GM18873 (cell line): ENCODE results near the gene LUC7L2.
"Not testable (repeated sequence)": the region's sequence is repeated elsewhere in the genome, so short reads cannot be mapped to it uniquely, and the experiment has no call there.

Experiments
- ATAC-seq: cut with Tn5 transposase; IDR thresholded peaks from one replicate; pipeline ENCODE4 v1.9.1; 2021; ENCODE audit warnings: mild to moderate bottlenecking, moderate library complexity, moderate number of reproducible peaks; ENCODE audit not compliant: unreplicated experiment, low FRiP score

Gene LUC7L2

GRCh38 chr7:139393621-139394211, 34.0 kb downstream of the LUC7L2 start:
- no peak for ATAC-seq

DNA sequence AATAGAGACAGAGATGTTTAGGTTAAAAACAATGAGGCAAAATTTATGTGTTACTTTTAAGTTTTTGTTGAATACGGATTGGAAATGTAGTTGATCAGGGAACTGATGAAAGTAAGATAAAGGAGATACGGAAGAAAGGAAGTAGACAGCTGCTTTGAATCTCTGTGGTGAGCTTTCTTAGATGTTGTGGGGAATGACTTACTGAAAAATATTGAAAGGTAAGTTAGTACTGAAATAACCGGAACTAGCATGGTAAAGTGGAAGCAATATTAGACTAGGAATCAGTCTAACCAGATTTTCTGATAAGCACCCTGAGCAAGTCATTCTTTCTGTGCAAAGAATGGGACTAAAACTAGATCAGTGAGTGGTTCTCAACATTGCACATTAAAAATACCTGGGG, 34.8 kb downstream of the LUC7L2 start:
- no peak for ATAC-seq

GRCh38 chr7:139396323-139396951, 36.7 kb downstream of the LUC7L2 start:
- no peak for ATAC-seq

GRCh38 chr7:139397192-139397591, 37.5 kb downstream of the LUC7L2 start:
- no peak for ATAC-seq

- ATAC-seq = no peak
Observed at GRCh38 chr7:139403601-139404000, 43.9 kb downstream of the LUC7L2 start.

GRCh38 chr7:139407555-139407954, 47.9 kb downstream of the LUC7L2 start:
- ATAC-seq = no peak

DNA sequence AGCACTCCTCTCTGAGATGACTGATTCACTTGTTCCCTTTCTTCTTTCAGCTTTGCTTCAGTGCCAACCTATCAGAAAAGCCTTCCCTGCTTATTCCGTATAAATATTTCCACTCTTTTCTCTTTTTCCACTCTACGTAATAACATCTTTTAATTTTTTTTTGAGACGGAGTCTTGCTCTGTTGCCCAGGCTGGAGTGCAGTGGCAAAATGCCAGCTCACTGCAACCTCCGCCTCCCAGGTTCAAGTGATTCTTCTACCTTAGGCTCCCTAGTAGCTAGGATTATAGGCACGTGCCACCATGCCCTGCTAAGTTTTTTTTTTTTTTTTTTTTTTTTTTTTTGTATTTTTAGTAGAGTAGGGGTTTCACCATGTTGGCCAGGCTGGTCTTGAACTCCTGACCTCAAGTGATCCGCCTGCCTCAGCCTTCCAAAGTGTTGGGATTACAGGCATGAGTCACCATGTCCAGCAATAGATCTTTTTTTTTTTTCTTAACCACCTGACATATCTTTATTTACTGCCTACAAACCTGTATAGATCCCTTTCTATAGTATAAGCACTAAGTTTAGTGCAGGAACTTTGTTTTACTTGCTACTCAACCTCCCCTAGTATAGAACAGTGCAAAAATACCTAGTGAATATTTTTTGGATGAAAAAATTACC, 55.2 kb downstream of the LUC7L2 start:
- not testable (repeated sequence) for ATAC-seq

- ATAC-seq = no peak
Observed at GRCh38 chr7:139416405-139416804, 56.7 kb downstream of the LUC7L2 start.

DNA sequence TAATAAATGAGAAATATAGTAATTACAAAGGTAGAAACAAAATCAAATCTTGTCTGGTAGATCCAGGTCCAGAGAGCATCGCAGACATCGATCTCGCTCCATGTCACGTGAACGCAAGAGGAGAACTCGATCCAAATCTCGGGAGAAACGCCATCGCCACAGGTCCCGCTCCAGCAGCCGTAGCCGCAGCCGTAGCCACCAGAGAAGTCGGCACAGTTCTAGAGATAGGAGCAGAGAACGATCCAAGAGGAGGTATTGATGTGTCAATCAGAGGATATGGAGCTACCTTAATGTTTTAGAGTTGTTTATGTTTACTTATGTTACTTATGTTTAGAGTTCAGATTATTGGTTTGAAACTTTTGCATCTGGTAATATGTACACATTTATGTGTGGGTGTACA, 57.8 kb downstream of the LUC7L2 start:
- no peak for ATAC-seq

GRCh38 chr7:139421123-139421522, 61.4 kb downstream of the LUC7L2 start:
- no peak for ATAC-seq

GRCh38 chr7:139422126-139422525, 62.4 kb downstream of the LUC7L2 start:
- no peak for ATAC-seq

DNA sequence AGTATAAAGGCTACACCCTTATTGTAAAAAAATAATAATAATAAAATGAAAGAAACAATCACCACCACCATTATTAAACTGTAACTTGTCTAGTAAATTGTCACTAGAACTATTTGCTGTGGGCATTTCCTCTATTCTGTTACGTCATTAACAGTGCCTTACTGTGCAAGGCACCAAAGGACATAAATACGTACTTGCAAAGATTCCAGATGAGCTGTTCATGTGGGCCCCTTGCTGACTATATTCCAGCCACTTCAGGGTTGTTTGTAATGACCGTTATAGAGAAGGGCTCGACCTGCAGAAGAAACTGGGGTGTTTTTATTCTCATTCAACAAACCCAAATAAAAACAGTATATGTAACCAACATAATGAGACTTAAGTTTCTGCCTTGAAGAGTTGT, 63.4 kb downstream of the LUC7L2 start:
- ATAC-seq = no peak

GRCh38 chr7:139424004-139424403, 64.3 kb downstream of the LUC7L2 start:
- ATAC-seq = no peak

DNA sequence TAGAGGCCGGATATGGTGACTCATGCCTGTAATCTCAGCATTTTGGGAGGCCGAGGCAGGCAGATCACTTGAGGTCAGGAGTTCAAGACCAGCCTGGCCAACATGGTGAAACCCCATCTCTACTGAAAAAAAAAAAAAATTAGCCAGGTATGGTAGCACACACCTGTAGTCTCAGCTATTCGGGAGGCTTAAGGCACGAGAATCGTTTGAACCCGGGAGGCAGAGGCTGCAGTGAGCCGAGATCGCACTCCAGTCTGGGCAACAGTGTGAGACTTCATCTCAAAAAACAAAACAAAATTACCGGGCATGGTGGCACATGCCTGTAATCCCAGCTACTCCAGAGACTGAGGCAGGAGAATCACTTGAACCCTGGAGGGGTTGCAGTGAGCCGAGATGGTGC, 66.0 kb downstream of the LUC7L2 start:
- ATAC-seq = not testable (repeated sequence)

DNA sequence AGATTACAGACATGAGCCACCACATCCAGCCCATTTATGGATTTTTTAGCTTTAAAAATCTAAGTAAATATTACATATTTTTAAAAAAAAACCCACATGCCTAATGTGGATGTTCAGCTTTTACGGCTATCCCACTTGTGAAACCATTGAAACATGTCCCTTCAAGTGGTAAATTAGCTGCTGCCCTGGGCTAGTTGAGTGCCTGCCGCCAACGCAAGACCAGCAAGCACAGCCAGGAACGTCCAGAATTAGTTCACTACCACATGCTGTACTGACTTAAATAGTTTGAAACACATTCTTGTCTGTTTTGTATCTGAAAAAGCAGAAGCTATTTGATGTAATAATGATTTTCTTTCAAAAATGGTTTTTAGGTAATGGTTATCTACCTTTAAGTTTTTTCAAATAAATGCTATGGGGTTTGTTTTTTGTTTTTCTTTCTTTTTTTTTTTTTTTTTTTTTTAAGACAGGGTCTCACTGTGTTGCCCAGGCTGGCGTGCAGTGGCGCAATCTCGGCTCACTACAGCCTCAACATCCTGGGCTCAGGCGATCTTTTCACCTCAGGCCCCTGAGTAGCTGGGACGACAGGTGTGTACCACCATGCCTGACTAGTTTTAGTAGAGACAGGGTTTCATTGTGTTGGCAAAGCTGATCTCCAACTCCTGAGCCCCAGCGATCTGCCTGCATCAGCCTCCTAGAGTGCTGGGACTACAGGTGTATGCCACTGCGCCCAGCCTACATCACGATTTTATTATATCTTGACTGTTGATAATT, 66.7 kb downstream of the LUC7L2 start:
- no peak for ATAC-seq

- no peak for ATAC-seq
Observed at GRCh38 chr7:139427029-139427420, 67.3 kb downstream of the LUC7L2 start.

DNA sequence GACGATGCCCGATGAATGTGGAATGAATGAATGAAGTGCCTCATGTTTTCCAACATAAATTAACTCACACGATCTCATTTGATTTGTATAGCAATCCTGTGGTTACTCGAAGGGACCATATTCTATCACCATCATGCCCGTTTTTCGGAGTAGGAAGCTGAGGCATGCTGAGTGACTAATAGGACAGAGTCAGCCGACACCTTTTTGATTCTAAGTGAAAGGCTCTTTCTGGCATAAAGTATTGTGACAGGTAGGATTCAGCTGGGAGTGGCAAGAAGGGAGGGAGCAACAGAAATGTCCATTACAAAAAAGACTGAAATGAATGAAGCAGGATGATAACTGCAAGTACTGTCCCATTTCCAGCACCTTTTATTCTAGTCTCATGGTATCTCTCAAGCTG, 68.1 kb downstream of the LUC7L2 start:
- no peak for ATAC-seq

DNA sequence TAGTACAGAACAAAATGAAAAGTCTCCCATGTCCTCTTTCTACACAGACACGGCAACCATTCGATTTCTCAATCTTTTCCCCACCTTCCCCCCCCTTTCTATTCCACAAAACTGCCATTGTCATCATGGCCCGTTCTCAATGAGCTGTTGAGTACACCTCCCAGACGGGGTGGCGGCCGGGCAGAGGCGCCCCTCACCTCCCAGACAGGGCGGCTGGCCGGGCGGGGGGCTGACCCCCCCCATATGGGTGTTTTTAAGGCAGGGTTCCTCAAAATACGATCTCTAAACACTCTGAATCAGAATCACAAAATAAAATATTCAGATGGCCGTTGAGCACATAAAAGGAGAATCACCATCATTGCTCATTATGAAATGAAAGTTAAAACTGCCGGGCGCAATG, 70.0 kb downstream of the LUC7L2 start:
- not testable (repeated sequence) for ATAC-seq

GRCh38 chr7:139430443-139430842, 70.7 kb downstream of the LUC7L2 start:
- no peak for ATAC-seq

DNA sequence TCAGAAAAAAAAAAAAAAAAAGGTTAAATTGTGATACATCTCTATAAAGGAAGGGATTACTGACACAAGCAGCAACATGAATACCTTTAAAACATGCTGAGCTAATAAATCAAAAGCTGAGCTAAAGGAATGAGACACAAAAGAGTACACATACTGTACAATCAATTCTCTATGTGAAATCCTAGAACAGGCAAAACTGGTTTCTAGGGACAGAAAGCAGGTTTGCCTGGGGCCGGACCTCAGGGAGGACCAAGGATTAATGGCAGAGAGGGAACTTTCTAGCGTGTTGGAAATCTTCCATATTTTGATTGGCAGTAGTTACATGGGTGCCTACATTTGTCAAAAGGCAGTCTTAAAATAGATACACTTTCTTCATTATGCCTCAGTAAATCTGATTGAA, 71.3 kb downstream of the LUC7L2 start:
- ATAC-seq = no peak

DNA sequence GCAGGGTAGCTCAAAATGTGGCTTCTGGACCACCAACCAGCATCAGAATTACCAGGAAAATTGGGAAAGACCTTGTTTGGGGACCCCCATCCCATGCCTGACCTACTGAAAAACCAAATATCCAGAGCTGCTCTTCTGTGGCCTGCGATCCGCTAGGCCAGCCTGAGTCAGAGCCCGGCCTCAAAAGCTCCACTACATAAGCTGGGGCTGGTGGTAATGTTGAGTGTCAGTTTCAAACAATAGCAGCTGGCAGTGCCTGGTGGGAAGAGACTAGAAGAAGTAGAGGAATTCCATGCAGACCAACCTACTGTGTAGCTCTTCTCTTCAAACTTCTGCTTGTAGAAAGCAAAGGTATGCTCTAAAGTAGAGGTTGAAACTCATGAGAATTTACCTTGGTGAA, 71.8 kb downstream of the LUC7L2 start:
- no peak for ATAC-seq
